Glutamatergic neuron (in vitro differentiated cells): ENCODE results near the gene TSHZ1. TPM values are rescaled to one million over a fixed set of nuclear protein-coding genes. Genes with fewer than 3 reads are reported as not detected.

Experiments used
- DNase-seq: peaks from one replicate; pipeline ENCODE4 v3.0.0; 2022
- H3K27ac Mint-ChIP-seq: one replicate; pipeline ENCODE4 v1.8.0; 2020; ENCODE audit warnings: mild to moderate bottlenecking, mixed read lengths, inconsistent platforms; ENCODE audit not compliant: unreplicated experiment
- H3K27me3 Mint-ChIP-seq: one replicate; pipeline ENCODE4 v1.8.0; 2020; ENCODE audit warnings: mild to moderate bottlenecking, moderate library complexity, mixed read lengths, inconsistent platforms; ENCODE audit not compliant: unreplicated experiment
- H3K36me3 Mint-ChIP-seq: one replicate; pipeline ENCODE4 v1.8.0; 2020; ENCODE audit warnings: mild to moderate bottlenecking, mixed read lengths, inconsistent platforms; ENCODE audit not compliant: unreplicated experiment
- H3K4me1 Mint-ChIP-seq: one replicate; pipeline ENCODE4 v1.8.0; 2020; ENCODE audit warnings: mild to moderate bottlenecking, low read depth, mixed read lengths, inconsistent platforms; ENCODE audit not compliant: unreplicated experiment
- H3K4me3 Mint-ChIP-seq: one replicate; pipeline ENCODE4 v1.8.0; 2020; ENCODE audit warnings: mild to moderate bottlenecking, mixed read lengths, inconsistent platforms; ENCODE audit not compliant: unreplicated experiment
- H3K9me3 Mint-ChIP-seq: one replicate; pipeline ENCODE4 v1.8.0; 2020; ENCODE audit warnings: mild to moderate bottlenecking, moderate library complexity, mixed read lengths, inconsistent platforms; ENCODE audit not compliant: unreplicated experiment
- CTCF ChIP-seq: fragments of 200-600 bp; sonication (generic); IDR thresholded peaks from one replicate; pipeline ENCODE4 v1.5.0; 2021; ENCODE audit not compliant: partially characterized antibody, unreplicated experiment
- total RNA-seq: library from RNA; stranded (reverse); fragmentation: NEBNext Ultra II Directional; extraction: Animal tissue kit (Norgen Biotek cat#: 25700); gene quantifications from one replicate; pipeline ENCODE4 v1.2.1, GENCODE V29; 2021; ENCODE audit not compliant: unreplicated experiment

TSHZ1 gene
- total RNA-seq, 1 donor from 2014 or later, result 5.3 TPM

GRCh38 chr18:75168619-75169018 is 42.0 kb upstream of the TSHZ1 start:
- peaks cover 4% of the 10 kb centered on the region for H3K36me3 Mint-ChIP-seq
- H3K27me3 Mint-ChIP-seq, result peaks cover 4% of the 10 kb centered on the region
- no peak overlapping the region for H3K4me3 Mint-ChIP-seq
- no peaks in the 10 kb centered on the region for H3K4me1 Mint-ChIP-seq
- no peak for TF ChIP-seq CTCF
- DNase-seq, result no peak
- H3K9me3 Mint-ChIP-seq, result peaks cover 5% of the 10 kb centered on the region
- no peak overlapping the region for H3K27ac Mint-ChIP-seq

- Mint-ChIP-seq H3K9me3 (peaks cover 2% of the 10 kb centered on the region), H3K36me3 (peaks cover 4% of the 10 kb centered on the region), H3K27me3 (peaks cover 4% of the 10 kb centered on the region), H3K4me1 (no peaks in the 10 kb centered on the region), H3K27ac (no peak overlapping the region), H3K4me3 (no peak overlapping the region)
- no peak for TF ChIP-seq CTCF
- no peak for DNase-seq
Observed at GRCh38 chr18:75169411-75169810, 41.2 kb upstream of the TSHZ1 start.

GRCh38 chr18:75170022-75170789 is 40.4 kb upstream of the TSHZ1 start:
- peaks cover 2% of the 10 kb centered on the region for H3K9me3 Mint-ChIP-seq
- no peaks in the 10 kb centered on the region for H3K4me1 Mint-ChIP-seq
- H3K36me3 Mint-ChIP-seq, result peaks cover 4% of the 10 kb centered on the region
- H3K27ac Mint-ChIP-seq, result no peak overlapping the region
- H3K27me3 Mint-ChIP-seq, result peaks cover 4% of the 10 kb centered on the region
- DNase-seq, result no peak
- no peak for TF ChIP-seq CTCF
- no peak overlapping the region for H3K4me3 Mint-ChIP-seq

GRCh38 chr18:75170916-75171315 is 39.7 kb upstream of the TSHZ1 start:
- Mint-ChIP-seq H3K36me3 (peaks cover 4% of the 10 kb centered on the region), H3K27ac (no peak overlapping the region), H3K27me3 (peaks cover 4% of the 10 kb centered on the region), H3K4me3 (no peak overlapping the region), H3K4me1 (no peaks in the 10 kb centered on the region), H3K9me3 (peaks cover 2% of the 10 kb centered on the region)
- TF ChIP-seq CTCF, result no peak
- DNase-seq, result no peak

- no peak overlapping the region for H3K4me3 Mint-ChIP-seq
- no peak overlapping the region for H3K27ac Mint-ChIP-seq
- no peak for DNase-seq
- TF ChIP-seq CTCF, result no peak
- no peaks in the 10 kb centered on the region for H3K4me1 Mint-ChIP-seq
- H3K36me3 Mint-ChIP-seq, result peaks cover 4% of the 10 kb centered on the region
- peaks cover 4% of the 10 kb centered on the region for H3K27me3 Mint-ChIP-seq
- H3K9me3 Mint-ChIP-seq, result no peaks in the 10 kb centered on the region
Observed at GRCh38 chr18:75172299-75173124, 38.1 kb upstream of the TSHZ1 start.
